ENCODE data around the gene MSGN1.

- TF ChIP-seq, protein P1, sequence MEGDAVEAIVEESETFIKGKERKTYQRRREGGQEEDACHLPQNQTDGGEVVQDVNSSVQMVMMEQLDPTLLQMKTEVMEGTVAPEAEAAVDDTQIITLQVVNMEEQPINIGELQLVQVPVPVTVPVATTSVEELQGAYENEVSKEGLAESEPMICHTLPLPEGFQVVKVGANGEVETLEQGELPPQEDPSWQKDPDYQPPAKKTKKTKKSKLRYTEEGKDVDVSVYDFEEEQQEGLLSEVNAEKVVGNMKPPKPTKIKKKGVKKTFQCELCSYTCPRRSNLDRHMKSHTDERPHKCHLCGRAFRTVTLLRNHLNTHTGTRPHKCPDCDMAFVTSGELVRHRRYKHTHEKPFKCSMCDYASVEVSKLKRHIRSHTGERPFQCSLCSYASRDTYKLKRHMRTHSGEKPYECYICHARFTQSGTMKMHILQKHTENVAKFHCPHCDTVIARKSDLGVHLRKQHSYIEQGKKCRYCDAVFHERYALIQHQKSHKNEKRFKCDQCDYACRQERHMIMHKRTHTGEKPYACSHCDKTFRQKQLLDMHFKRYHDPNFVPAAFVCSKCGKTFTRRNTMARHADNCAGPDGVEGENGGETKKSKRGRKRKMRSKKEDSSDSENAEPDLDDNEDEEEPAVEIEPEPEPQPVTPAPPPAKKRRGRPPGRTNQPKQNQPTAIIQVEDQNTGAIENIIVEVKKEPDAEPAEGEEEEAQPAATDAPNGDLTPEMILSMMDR (tag by site-specific recombination; IDR thresholded peaks at IDR 0.05): no peak
- TF ChIP-seq ZNF112 (tag by site-specific recombination; IDR thresholded peaks at IDR 0.05) (no peak), ZNF561 (tag by site-specific recombination; IDR thresholded peaks at IDR 0.05; ENCODE audit: borderline replicate concordance) (no peak), ZNF175 (tag by site-specific recombination; IDR thresholded peaks at IDR 0.05) (no peak)
Measured at GRCh38 chr2:17821080-17821479, 4.8 kb downstream of the MSGN1 start.

Data from HEK293 (cell line).